ENCODE results near the gene IQGAP2. TPM values are rescaled to one million over a fixed set of nuclear protein-coding genes. Genes with fewer than 3 reads are reported as not detected.

IQGAP2 gene
- polyA plus RNA-seq, 1 donor from 2014 or later, result 8.0 TPM

DNA sequence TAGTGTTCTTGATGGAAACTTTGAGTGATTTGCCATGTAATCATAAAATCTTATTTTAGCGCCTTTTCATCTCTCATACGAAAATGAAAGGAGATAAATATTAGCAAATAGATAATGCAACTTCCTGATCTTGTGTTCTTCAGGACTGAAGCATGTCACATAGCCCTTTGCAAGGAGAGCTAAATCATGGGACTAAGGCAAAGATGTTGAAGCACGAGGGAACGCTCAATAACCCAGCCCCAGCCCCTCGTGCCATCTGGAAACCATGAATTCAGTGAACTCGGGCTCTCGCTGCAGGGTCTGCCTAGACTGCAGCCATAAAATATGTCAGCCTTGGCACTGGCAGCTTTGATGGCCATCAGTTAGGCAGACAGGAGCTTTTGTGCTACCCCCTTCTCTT is 161.9 kb downstream of the IQGAP2 start:
- peaks cover 2% of the 10 kb centered on the region for H3K36me3 Mint-ChIP-seq

GRCh38 chr5:76570153-76570552 is 167.1 kb downstream of the IQGAP2 start:
- Mint-ChIP-seq H3K4me1 (peaks cover 4% of the 10 kb centered on the region in 3 donors), H3K9me3 (no peaks in the 10 kb centered on the region), H3K36me3 (peaks cover 5% of the 10 kb centered on the region), H3K27me3 (peaks cover 4% of the 10 kb centered on the region), H3K27ac (no peak overlapping the region), H3K4me3 (no peak overlapping the region)

More for the DNA sequence above, 161.9 kb downstream of the IQGAP2 start:
- Mint-ChIP-seq H3K4me3 (no peak overlapping the region), H3K9me3 (no peaks in the 10 kb centered on the region), H3K4me1 (no peaks in the 10 kb centered on the region), H3K27ac (no peak overlapping the region), H3K27me3 (peaks cover 4% of the 10 kb centered on the region)

DNA sequence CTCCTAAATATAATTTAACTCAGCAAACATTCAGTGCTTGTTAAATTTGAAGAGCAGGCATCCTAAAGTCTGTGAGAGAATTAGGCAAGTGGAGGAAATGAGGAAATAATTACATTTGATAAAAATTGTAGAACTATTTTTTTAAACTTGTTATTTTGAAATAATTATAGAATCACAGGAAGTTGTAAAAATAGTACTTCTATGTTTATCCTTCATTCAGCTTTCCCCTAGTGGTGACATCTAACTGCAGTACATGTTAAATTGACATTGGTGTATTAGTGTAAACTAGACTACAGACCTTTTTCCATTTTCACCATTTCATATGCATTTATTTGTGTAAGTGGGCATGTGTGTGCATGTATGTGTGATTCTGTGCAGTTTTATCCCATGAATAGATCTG is 168.5 kb downstream of the IQGAP2 start:
- H3K9me3 Mint-ChIP-seq, result no peaks in the 10 kb centered on the region
- peaks cover 5% of the 10 kb centered on the region for H3K36me3 Mint-ChIP-seq
- H3K4me1 Mint-ChIP-seq, result peaks cover 4% of the 10 kb centered on the region in 3 donors
- no peak overlapping the region for H3K4me3 Mint-ChIP-seq
- H3K27me3 Mint-ChIP-seq, result peaks cover 3% of the 10 kb centered on the region
- no peak overlapping the region for H3K27ac Mint-ChIP-seq

DNA sequence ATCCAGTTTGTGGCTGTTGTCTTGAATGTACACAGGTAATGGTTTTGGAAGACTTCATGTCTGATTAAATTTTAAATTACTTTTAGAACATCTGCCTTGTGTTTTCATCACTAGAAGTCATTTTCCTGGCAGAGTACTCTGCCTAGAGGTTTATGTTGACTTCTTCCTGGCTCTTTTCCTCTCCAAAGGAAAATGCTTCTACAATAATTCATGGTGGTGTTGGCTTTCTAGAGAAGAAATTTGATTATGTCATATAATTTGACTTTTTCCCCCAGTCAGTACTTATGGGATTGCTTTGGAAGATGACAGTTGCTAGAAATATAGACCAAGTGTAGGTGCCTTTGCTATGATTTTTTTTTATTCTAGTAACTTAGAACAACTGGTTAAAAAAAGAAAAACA is 173.4 kb downstream of the IQGAP2 start:
- no peak overlapping the region for H3K27ac Mint-ChIP-seq
- H3K27me3 Mint-ChIP-seq, result no peaks in the 10 kb centered on the region
- no peak overlapping the region for H3K4me3 Mint-ChIP-seq
- H3K9me3 Mint-ChIP-seq, result no peaks in the 10 kb centered on the region
- peaks cover 1% of the 10 kb centered on the region for H3K36me3 Mint-ChIP-seq
- peaks cover 4% of the 10 kb centered on the region in 3 donors for H3K4me1 Mint-ChIP-seq

GRCh38 chr5:76576996-76577395 is 173.9 kb downstream of the IQGAP2 start:
- H3K36me3 Mint-ChIP-seq, result peaks cover 1% of the 10 kb centered on the region
- no peaks in the 10 kb centered on the region for H3K9me3 Mint-ChIP-seq
- no peaks in the 10 kb centered on the region for H3K27me3 Mint-ChIP-seq
- H3K4me3 Mint-ChIP-seq, result no peak overlapping the region
- no peaks in the 10 kb centered on the region for H3K4me1 Mint-ChIP-seq
- no peak overlapping the region for H3K27ac Mint-ChIP-seq

- H3K4me1 Mint-ChIP-seq, result peaks cover 0 to 4% (median 0%) of the 10 kb centered on the region in 3 donors
- H3K9me3 Mint-ChIP-seq, result no peaks in the 10 kb centered on the region
- H3K27me3 Mint-ChIP-seq, result no peaks in the 10 kb centered on the region
- H3K27ac Mint-ChIP-seq, result no peak overlapping the region
- peaks cover 1% of the 10 kb centered on the region for H3K36me3 Mint-ChIP-seq
- no peak overlapping the region for H3K4me3 Mint-ChIP-seq
Measured at GRCh38 chr5:76579166-76579937, 176.3 kb downstream of the IQGAP2 start.

- Mint-ChIP-seq H3K4me3 (no peak overlapping the region), H3K9me3 (no peaks in the 10 kb centered on the region), H3K36me3 (peaks cover 1% of the 10 kb centered on the region), H3K27me3 (no peaks in the 10 kb centered on the region), H3K4me1 (peaks cover 0 to 4% (median 0%) of the 10 kb centered on the region in 3 donors), H3K27ac (no peak overlapping the region)
Measured at GRCh38 chr5:76580981-76581380, 177.9 kb downstream of the IQGAP2 start.

DNA sequence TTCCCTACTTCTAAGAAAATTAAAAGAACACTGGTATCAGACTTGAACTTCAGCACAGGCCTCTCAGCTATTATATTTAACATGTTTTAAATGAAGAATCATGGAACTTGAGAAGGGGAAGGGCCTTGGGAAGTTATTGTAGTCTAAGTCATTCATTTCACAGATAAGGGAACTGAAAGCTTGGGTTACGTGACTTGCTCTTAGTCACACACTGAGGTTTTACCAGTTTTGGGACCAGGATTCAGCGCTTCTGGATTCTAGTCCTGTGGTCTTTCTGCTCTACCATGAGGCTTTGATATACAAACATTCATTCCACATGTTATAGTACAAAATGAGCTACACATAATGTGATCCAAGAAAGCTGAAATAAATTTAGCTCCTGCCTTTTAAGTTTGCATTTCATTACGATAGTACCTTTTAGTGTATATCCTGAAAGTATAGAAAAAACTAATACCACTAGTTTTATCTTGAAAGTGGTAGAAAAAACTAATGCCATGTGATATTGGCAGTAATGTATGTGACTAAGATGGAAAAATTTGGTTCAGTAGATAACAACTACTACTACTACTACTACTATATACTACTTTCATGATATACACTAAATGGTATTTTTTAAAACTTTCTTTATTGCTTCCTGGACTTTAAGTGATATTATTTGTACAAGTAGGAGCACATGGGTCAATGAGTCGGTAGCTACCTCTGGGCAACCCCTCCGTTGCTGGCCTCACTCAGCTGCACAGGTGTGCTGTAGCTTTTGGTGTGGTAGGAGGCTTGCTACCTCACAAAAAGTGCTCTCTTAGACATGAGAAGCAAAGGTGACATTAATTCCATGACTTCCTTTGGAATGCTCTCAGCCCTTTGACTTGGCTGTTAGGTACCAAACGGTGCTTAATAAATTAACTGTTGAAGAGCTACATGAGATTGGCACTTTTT is 179.4 kb downstream of the IQGAP2 start:
- H3K27ac Mint-ChIP-seq, result no peak overlapping the region
- peaks cover 1% of the 10 kb centered on the region for H3K36me3 Mint-ChIP-seq
- no peaks in the 10 kb centered on the region for H3K27me3 Mint-ChIP-seq
- H3K9me3 Mint-ChIP-seq, result no peaks in the 10 kb centered on the region
- H3K4me3 Mint-ChIP-seq, result no peak overlapping the region
- H3K4me1 Mint-ChIP-seq, result peaks cover 0 to 4% (median 0%) of the 10 kb centered on the region in 3 donors

DNA sequence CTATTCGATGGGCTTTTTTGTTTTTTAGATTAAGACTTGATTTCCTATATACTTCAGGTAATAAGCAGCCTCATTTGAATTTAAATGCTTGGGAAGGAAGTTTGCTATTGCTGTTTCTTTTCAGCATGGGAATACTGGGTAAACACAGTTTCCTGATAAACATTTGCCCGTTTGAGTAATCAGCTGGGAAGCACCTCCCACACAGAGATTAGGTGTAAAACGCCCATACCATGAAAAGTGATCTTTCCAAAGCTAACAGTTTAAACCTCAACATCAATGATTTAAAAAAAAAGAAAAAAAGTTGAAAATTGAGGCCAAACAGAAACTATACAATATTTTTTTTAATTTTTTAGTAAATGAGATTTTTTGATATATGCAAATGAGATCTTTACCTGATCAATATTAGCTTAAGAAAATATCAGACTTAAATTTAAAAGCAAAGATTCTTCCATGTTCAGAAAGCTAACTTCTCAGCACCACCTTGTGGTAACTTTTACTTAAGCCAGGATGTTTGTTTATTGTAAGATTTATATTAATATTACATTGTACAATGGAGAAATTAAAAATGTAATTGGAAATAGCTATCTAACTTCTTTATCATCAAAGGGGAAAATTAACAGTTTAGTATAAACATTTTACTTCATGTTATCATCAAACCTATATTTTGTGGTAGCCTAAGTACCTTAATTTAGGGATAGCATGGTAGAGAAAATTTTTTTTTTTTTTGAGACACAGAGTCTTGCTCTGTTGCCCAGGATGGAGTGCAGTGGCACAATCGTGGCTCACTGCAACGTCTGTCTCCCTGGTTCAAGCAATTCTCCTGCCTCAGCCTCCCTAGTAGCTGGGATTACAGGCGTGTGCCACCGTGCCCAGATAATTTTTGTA is 180.3 kb downstream of the IQGAP2 start:
- Mint-ChIP-seq H3K27ac (no peak overlapping the region), H3K4me3 (no peak overlapping the region), H3K36me3 (peaks cover 1% of the 10 kb centered on the region), H3K4me1 (peaks cover 0 to 4% (median 0%) of the 10 kb centered on the region in 3 donors), H3K9me3 (no peaks in the 10 kb centered on the region), H3K27me3 (no peaks in the 10 kb centered on the region)

- H3K9me3 Mint-ChIP-seq, result no peaks in the 10 kb centered on the region
- peaks cover 0 to 4% (median 1%) of the 10 kb centered on the region in 3 donors for H3K4me1 Mint-ChIP-seq
- no peak overlapping the region for H3K27ac Mint-ChIP-seq
- no peaks in the 10 kb centered on the region for H3K27me3 Mint-ChIP-seq
- H3K36me3 Mint-ChIP-seq, result no peaks in the 10 kb centered on the region
- H3K4me3 Mint-ChIP-seq, result no peak overlapping the region
Measured at GRCh38 chr5:76585783-76586217, 182.7 kb downstream of the IQGAP2 start.

DNA sequence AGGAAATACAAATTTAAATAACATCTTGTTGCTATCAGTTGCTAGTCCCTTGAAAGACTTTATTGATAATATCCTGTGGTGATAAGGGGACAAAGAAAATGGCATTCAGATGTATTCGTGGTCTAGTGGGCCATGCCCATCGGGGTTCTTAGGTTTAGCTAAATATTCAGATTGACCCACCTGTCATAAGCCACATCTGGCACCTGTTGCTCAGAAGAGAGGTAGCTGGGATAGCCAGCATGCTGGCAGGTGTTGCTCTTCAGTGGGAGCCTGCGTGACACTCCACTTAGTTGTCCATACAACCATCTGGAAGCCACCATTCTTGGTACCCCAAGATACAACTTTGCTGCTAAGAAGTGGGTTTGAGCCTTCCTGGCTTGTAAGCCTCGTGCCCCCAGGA is 183.4 kb downstream of the IQGAP2 start:
- H3K27ac Mint-ChIP-seq, result no peak overlapping the region
- no peaks in the 10 kb centered on the region for H3K9me3 Mint-ChIP-seq
- peaks cover 0 to 4% (median 1%) of the 10 kb centered on the region in 3 donors for H3K4me1 Mint-ChIP-seq
- no peaks in the 10 kb centered on the region for H3K27me3 Mint-ChIP-seq
- H3K36me3 Mint-ChIP-seq, result no peaks in the 10 kb centered on the region
- H3K4me3 Mint-ChIP-seq, result no peak overlapping the region

DNA sequence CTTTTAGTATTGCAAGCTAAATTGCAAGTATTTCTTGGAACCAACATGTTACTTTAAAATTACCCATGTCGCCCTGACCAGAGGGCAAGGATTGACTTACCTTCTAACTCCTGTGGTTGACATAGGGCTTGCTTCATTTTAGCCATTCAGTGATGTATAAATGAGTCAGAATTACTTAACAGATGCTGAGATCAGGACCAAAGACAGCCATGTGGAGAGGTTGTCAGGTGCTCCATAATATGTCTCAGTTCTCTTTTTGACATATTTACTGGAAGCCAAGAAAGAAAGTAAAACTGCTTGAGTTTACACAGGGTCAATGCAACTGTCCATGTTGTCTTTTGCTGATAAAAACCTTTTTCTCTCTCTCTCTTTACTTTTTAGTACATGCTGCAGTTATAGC is 186.9 kb downstream of the IQGAP2 start:
- Mint-ChIP-seq H3K4me3 (no peak overlapping the region), H3K9me3 (no peaks in the 10 kb centered on the region), H3K4me1 (peaks cover 0 to 1% (median 0%) of the 10 kb centered on the region in 3 donors), H3K27ac (no peak overlapping the region), H3K27me3 (peaks cover 2% of the 10 kb centered on the region), H3K36me3 (peaks cover 5% of the 10 kb centered on the region)

DNA sequence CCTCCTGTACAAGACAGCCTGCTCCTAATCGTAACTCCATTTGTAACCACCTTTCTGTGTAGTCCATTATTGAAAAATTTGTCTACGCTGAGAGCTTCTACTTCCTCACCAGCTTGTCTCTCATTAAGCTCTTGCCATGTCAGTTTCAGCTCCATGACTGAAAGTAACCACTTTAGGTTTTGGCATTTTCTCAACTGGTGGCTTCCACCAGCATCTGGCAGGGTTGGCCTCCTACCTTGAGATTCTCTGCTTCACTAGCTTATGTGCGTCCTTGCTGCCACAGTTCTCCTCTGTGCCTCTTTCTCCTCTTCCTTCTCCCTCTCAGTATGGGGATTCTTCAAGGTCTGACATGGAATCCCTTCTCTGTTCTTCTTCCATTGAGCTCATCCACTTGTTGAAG is 188.3 kb downstream of the IQGAP2 start:
- H3K9me3 Mint-ChIP-seq, result no peaks in the 10 kb centered on the region
- peaks cover 11% of the 10 kb centered on the region for H3K36me3 Mint-ChIP-seq
- H3K4me3 Mint-ChIP-seq, result peak overlapping the region in 1 of 4 donors; percentile 24
- peaks cover 0 to 1% (median 0%) of the 10 kb centered on the region in 3 donors for H3K4me1 Mint-ChIP-seq
- no peak overlapping the region for H3K27ac Mint-ChIP-seq
- H3K27me3 Mint-ChIP-seq, result peaks cover 2% of the 10 kb centered on the region

DNA sequence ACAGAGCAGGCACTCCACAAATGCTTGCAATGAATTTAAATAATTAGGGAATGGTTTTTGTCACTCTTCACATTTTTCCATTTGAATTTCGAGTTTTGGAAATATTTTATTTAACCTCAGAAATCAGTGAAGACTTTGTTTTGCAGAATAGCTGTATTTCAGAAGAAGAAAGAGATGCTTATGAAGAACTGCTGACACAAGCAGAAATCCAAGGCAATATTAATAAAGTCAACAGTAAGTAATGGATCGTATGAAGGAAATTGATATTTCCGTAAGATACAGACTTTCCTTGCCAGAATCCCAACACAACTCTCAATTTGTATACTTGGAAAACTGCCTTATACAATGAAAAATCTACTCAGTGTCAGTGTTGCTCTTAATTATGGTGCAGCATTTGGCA is 189.6 kb downstream of the IQGAP2 start:
- no peak overlapping the region for H3K4me3 Mint-ChIP-seq
- H3K9me3 Mint-ChIP-seq, result no peaks in the 10 kb centered on the region
- peaks cover 12% of the 10 kb centered on the region for H3K36me3 Mint-ChIP-seq
- H3K4me1 Mint-ChIP-seq, result peaks cover 0 to 1% (median 0%) of the 10 kb centered on the region in 3 donors
- peaks cover 2% of the 10 kb centered on the region for H3K27me3 Mint-ChIP-seq
- H3K27ac Mint-ChIP-seq, result no peak overlapping the region
